HCT116 (cell line): ENCODE measurements around the gene MCEE. TPM values are rescaled to one million over a fixed set of nuclear protein-coding genes. Genes with fewer than 3 reads are reported as not detected.

Experiments used
- ATAC-seq: fragments of 200-7000 bp; cut with Tn5 transposase; 2 replicates; pipeline ENCODE4 v1.9.1; 2020; ENCODE audit warnings: mild to moderate bottlenecking, moderate library complexity
- BruUV-seq: library from RNA; stranded (reverse); fragments of 400-500 nt; replicated peaks from 2 replicates; lab custom pipeline; 2021; lab: Mats Ljungman, UMichigan
- CTCF ChIA-PET: fragments of 300-600 bp; sonication (Branson Sonifier 250); formaldehyde crosslinking; loops from one replicate; lab custom pipeline; 2021; ENCODE audit warnings: antibody characterized with exemption; lab: Charles Lee
- POLR2A ChIA-PET: fragments of 300-600, 350-600 bp; sonication (Branson Sonifier 250); formaldehyde crosslinking; loops from one replicate; lab custom pipeline; 2021; ENCODE audit warnings: antibody characterized with exemption; lab: Charles Lee
- RAD21 ChIA-PET, 2 experiments: fragments of 300-600 bp; sonication (Branson Sonifier 250); formaldehyde crosslinking; loops; one replicate each; lab custom pipeline; 2023; ENCODE audit warnings: low total read pairs in 2 of 2; ENCODE audit not compliant: uncharacterized antibody in 2 of 2, unreplicated experiment in 2 of 2, low non-redundant PET in 1 of 2; lab: Charles Lee
- DNase-seq: peaks from one replicate; pipeline ENCODE4 v3.0.0-alpha.2; 2010; ENCODE audit warnings: low read depth, low spot score
- H2AFZ ChIP-seq: fragments of 200-600 bp; shearing (Covaris generic), sonication (generic); 2 replicates; pipeline ENCODE4 v1.6.1; 2017; ENCODE audit warnings: low read depth, mixed run types, mixed read lengths, antibody characterized with exemption, low read length; ENCODE audit not compliant: poor library complexity, severe bottlenecking
- H3K27ac ChIP-seq: 2 replicates; pipeline ENCODE4 v1.5.1; 2012; ENCODE audit warnings: low read depth, low read length
- H3K27me3 ChIP-seq: fragments of 200-600 bp; sonication (generic); 2 replicates; pipeline ENCODE4 v1.6.1; 2016; ENCODE audit warnings: mixed run types, low read length, mixed read lengths; ENCODE audit not compliant: insufficient read depth
- H3K36me3 ChIP-seq, 2 experiments: fragments of 200-500 bp in 1 of 2; fragments of 200-600 bp in 1 of 2; sonication (Bioruptor generic) in 1 of 2; sonication (generic) in 1 of 2; 2 replicates each; pipeline versions ENCODE4 v1.5.1 to v1.6.1; 2014 to 2016; ENCODE audit warnings: low read length in 2 of 2, inconsistent platforms in 1 of 2, mixed read lengths in 1 of 2, mixed run types in 1 of 2; ENCODE audit not compliant: insufficient read depth in 2 of 2, control insufficient read depth in 1 of 2
- H3K4me1 ChIP-seq, 2 experiments: fragments of 200-600 bp in 1 of 2; sonication (generic) in 1 of 2; 2 replicates each; pipeline versions ENCODE4 v1.5.1 to v1.6.1; 2012 to 2017; ENCODE audit warnings: low read length in 2 of 2, inconsistent platforms in 1 of 2, mild to moderate bottlenecking in 1 of 2, mixed read lengths in 1 of 2, mixed run types in 1 of 2, moderate library complexity in 1 of 2; ENCODE audit not compliant: insufficient read depth in 2 of 2, control insufficient read depth in 1 of 2
- H3K4me2 ChIP-seq: fragments of 200-600 bp; sonication (generic); 2 replicates; pipeline ENCODE4 v1.6.1; 2017; ENCODE audit warnings: mixed run types, low read length, mixed read lengths
- H3K4me3 ChIP-seq, 2 experiments: fragments of 200-600 bp in 1 of 2; sonication (generic) in 1 of 2; replicated peaks in 1 of 2; 2 replicates each; pipeline ENCODE4 v1.5.1; 2011 to 2016; ENCODE audit warnings: low read length in 2 of 2, control low read depth in 1 of 2, low read depth in 1 of 2, mild to moderate bottlenecking in 1 of 2, mixed read lengths in 1 of 2, mixed run types in 1 of 2
- H3K79me2 ChIP-seq: fragments of 200-600 bp; sonication (generic); 2 replicates; pipeline ENCODE4 v1.6.1; 2017; ENCODE audit warnings: mild to moderate bottlenecking, mixed run types, low read length, moderate library complexity, mixed read lengths; ENCODE audit not compliant: insufficient read depth
- H3K9ac ChIP-seq: fragments of 200-600 bp; sonication (generic); 2 replicates; pipeline ENCODE4 v1.6.1; 2016; ENCODE audit warnings: low read length, mixed read lengths
- H3K9me2 ChIP-seq: fragments of 200-600 bp; sonication (generic), shearing (Covaris generic); 2 replicates; pipeline ENCODE4 v1.6.1; 2017; ENCODE audit warnings: mixed run types, mild to moderate bottlenecking, moderate library complexity; ENCODE audit not compliant: insufficient read depth
- H3K9me3 ChIP-seq, 2 experiments: fragments of 200-500 bp in 1 of 2; fragments of 200-600 bp in 1 of 2; sonication (Bioruptor generic) in 1 of 2; sonication (generic) in 1 of 2; 2 replicates each; pipeline ENCODE4 v1.6.1; 2014 to 2017; ENCODE audit warnings: low read length in 2 of 2, mixed read lengths in 2 of 2, inconsistent platforms in 1 of 2, low read depth in 1 of 2, mild to moderate bottlenecking in 1 of 2, mixed run types in 1 of 2, moderate library complexity in 1 of 2; ENCODE audit not compliant: control insufficient read depth in 1 of 2, insufficient read depth in 1 of 2
- H4K20me1 ChIP-seq: fragments of 200-600 bp; sonication (generic), shearing (Covaris generic); 2 replicates; pipeline ENCODE4 v1.6.1; 2017; ENCODE audit warnings: mixed run types, mild to moderate bottlenecking, moderate library complexity; ENCODE audit not compliant: insufficient read depth
- ATF3 ChIP-seq: IDR thresholded peaks from 2 replicates; pipeline ENCODE4 v1.6.1; 2012
- CEBPB ChIP-seq: IDR thresholded peaks from 2 replicates; pipeline ENCODE4 v1.6.1; 2012; ENCODE audit warnings: low read depth
- EZH2 ChIP-seq: fragments of 200-600 bp; sonication (generic); IDR thresholded peaks from 2 replicates; pipeline ENCODE4 v1.6.1; 2017; ENCODE audit warnings: antibody characterized with exemption, mixed run types
- ZBTB33 ChIP-seq: IDR thresholded peaks from 2 replicates; pipeline ENCODE4 v1.6.1; 2011; ENCODE audit warnings: mild to moderate bottlenecking, low read length, moderate library complexity; ENCODE audit not compliant: insufficient replicate concordance; ENCODE audit errors: extremely low read depth
- ZNF274 ChIP-seq: fragments of 200-500 bp; sonication (Bioruptor generic); IDR thresholded peaks from 2 replicates; pipeline ENCODE4 v1.6.1; 2014; ENCODE audit warnings: mild to moderate bottlenecking, low read depth, low read length, inconsistent platforms
- intact Hi-C: fragments of 100-400 bp; cut with micrococcal nuclease; formaldehyde crosslinking; loops from 2 replicates; pipeline ENCODE4 v1.10.0; 2022
- total RNA-seq: library from RNA; stranded (reverse); gene quantifications from one replicate; pipeline ENCODE4 v1.2.1, GENCODE V29; 2021; ENCODE audit not compliant: unreplicated experiment

The MCEE gene
- total RNA-seq, 1 experiment from 2014 or later: 9.0 TPM

GRCh38 chr2:71068218-71069035 lies 61.6 kb downstream of the MCEE start, which contains the start of gene NAGK (continued):
- TF ChIP-seq EZH2 (no peak), CEBPB (no peak), ATF3 (no peak), ZNF274 (no peak)
- TF ChIP-seq, all 23 proteins: peak for 10

GRCh38 chr2:71067567-71068217 lies 62.3 kb downstream of the MCEE start:
- RAD21 ChIA-PET: interaction anchor here in 1 of 2 experiments (0.7 kb wide), 1 partner anchor 866 kb away, joined by 3 read pairs; no protein-coding TSS in a partner anchor
- peak; percentile 49 for ATAC-seq

More at GRCh38 chr2:71067567-71068217, 62.3 kb downstream of the MCEE start:
- TF ChIP-seq ZBTB33: no peak
- peak overlapping the region; percentile 75 for H3K9ac ChIP-seq
- no peaks in the 10 kb centered on the region for H3K9me2 ChIP-seq
- no peaks in the 10 kb centered on the region for H4K20me1 ChIP-seq
- H2AFZ ChIP-seq: peak overlapping the region; percentile 63
- no peaks in the 10 kb centered on the region for H3K79me2 ChIP-seq
- no peaks in the 10 kb centered on the region for H3K36me3 ChIP-seq
- POLR2A ChIA-PET: interaction anchor here (0.9 to 1.4 kb wide), 3 partner anchors 8 to 33 kb away, joined by 4 to 5 read pairs (median 5); no protein-coding TSS in a partner anchor
- intact Hi-C loops: no loop called here
- peak overlapping the region; percentile 82 to 83 for H3K4me3 ChIP-seq
- no peaks in the 10 kb centered on the region for H3K9me3 ChIP-seq
- peak overlapping the region; percentile 100 for H3K4me2 ChIP-seq
- H3K27ac ChIP-seq: peak overlapping the region; percentile 62
- no peak for DNase-seq
- no peaks in the 10 kb centered on the region for H3K27me3 ChIP-seq
- peaks cover 10 to 22% of the 10 kb centered on the region in 2 experiments for H3K4me1 ChIP-seq
- CTCF ChIA-PET: interaction anchor here (0.7 to 1.8 kb wide), 5 partner anchors 18 to 66 kb away, joined by 3 to 8 read pairs (median 3); no protein-coding TSS in a partner anchor
- TSS peak; percentile 88 for BruUV-seq
